A549 (cell line): Measurements from ENCODE around the gene ACTR1B. TPM values are rescaled to one million over a fixed set of nuclear protein-coding genes. Genes with fewer than 3 reads are reported as not detected.

Experiments used
- ATAC-seq, 2 experiments: fragments of 200-7000 bp in 1 of 2; fragments of >200 bp in 1 of 2; cut with Nextera tagmentation in 1 of 2; cut with Tn5 transposase in 1 of 2; 3 replicates each; pipeline versions ENCODE4 v1.8.0 to v1.9.1; 2018 to 2020; ENCODE audit warnings: mild to moderate bottlenecking in 1 of 2, moderate library complexity in 1 of 2
- CTCF ChIA-PET: fragments of 300-600 bp; sonication (Branson Sonifier 250); formaldehyde crosslinking; extraction: SDS; loops from one replicate; lab custom pipeline; 2021; ENCODE audit warnings: antibody characterized with exemption, inconsistent platforms; lab: Yijun Ruan, JAX
- POLR2A ChIA-PET: fragments of 350-600 bp; formaldehyde crosslinking; extraction: SDS; loops from one replicate; lab custom pipeline; 2021; ENCODE audit warnings: antibody characterized with exemption, inconsistent platforms; lab: Yijun Ruan, JAX
- DNase-seq, 2 experiments: peaks; one replicate each; pipeline versions ENCODE4 v3.0.0 to v3.0.0-alpha.2; 2011 to 2016; ENCODE audit warnings: low read depth in 1 of 2, low spot score in 1 of 2
- FAIRE-seq: peaks from 2 replicates; lab custom pipeline; 2011; peaks lifted over from hg19 to GRCh38; lab: Jason Lieb, UNC
- H3K27ac ChIP-seq, 2 experiments: fragments of >200 bp; sonication (Bioruptor Twin); formaldehyde crosslinking; 3 replicates each; pipeline ENCODE4 v1.5.1; 2016 to 2017
- H3K4me1 ChIP-seq: fragments of >200 bp; sonication (Bioruptor Twin); formaldehyde crosslinking; 3 replicates; pipeline ENCODE4 v1.6.1; 2016
- H3K4me2 ChIP-seq: fragments of >200 bp; sonication (Bioruptor Twin); formaldehyde crosslinking; 3 replicates; pipeline ENCODE4 v1.6.1; 2016
- H3K4me3 ChIP-seq: fragments of >200 bp; sonication (Bioruptor Twin); formaldehyde crosslinking; 3 replicates; pipeline ENCODE4 v1.5.1; 2016
- H3K9me3 ChIP-seq: fragments of >200 bp; sonication (Bioruptor Twin); formaldehyde crosslinking; 3 replicates; pipeline ENCODE4 v1.6.1; 2016
- CBX8 ChIP-seq: fragments of 200-600 bp; sonication (generic); IDR thresholded peaks from 2 replicates; pipeline ENCODE4 v1.6.1; 2016
- CHD4 ChIP-seq: fragments of 200-600 bp; sonication (generic); IDR thresholded peaks from 2 replicates; pipeline ENCODE4 v1.6.1; 2016; ENCODE audit warnings: antibody characterized with exemption, mild to moderate bottlenecking, borderline replicate concordance
- EHF ChIP-seq: fragments of 250-450 bp; sonication (Bioruptor Pico); IDR thresholded peaks from 2 replicates; pipeline ENCODE4 v1.5.0; 2020; ENCODE audit warnings: mild to moderate bottlenecking
- EP300 ChIP-seq, 2 experiments: fragments of >200 bp; sonication (Bioruptor Twin); formaldehyde crosslinking; IDR thresholded peaks; 2 replicates in 1 of 2; 3 replicates in 1 of 2; pipeline ENCODE4 v1.6.1; 2016 to 2017
- FOSL2 ChIP-seq, 2 experiments: fragments of 450-650 bp in 1 of 2; fragments of >200 bp in 1 of 2; sonication (Bioruptor Twin) in 1 of 2; formaldehyde crosslinking; IDR thresholded peaks; 2 replicates each; pipeline versions ENCODE4 v1.5.0 to v1.6.1; 2016 to 2020; ENCODE audit warnings: mild to moderate bottlenecking in 1 of 2, moderate library complexity in 1 of 2
- HDAC2 ChIP-seq: fragments of 200-600 bp; sonication (generic); IDR thresholded peaks from 2 replicates; pipeline ENCODE4 v1.6.1; 2016
- HMGXB4 ChIP-seq: fragments of 250-450 bp; sonication (Bioruptor Pico); IDR thresholded peaks from 2 replicates; pipeline ENCODE4 v1.5.0; 2021; ENCODE audit warnings: mild to moderate bottlenecking, moderate library complexity, borderline replicate concordance
- HOXB5 ChIP-seq: fragments of 250-450 bp; sonication (Bioruptor Pico); IDR thresholded peaks from 2 replicates; pipeline ENCODE4 v1.5.0; 2020; ENCODE audit warnings: mild to moderate bottlenecking, moderate library complexity
- JUNB ChIP-seq: fragments of >200 bp; sonication (Bioruptor Twin); formaldehyde crosslinking; IDR thresholded peaks from 2 replicates; pipeline ENCODE4 v1.6.1; 2016
- MAFK ChIP-seq: fragments of 450-650 bp; IDR thresholded peaks from 2 replicates; pipeline ENCODE4 v1.6.1; 2014; ENCODE audit not compliant: partially characterized antibody
- MAZ ChIP-seq: fragments of 150-350 bp; IDR thresholded peaks from 2 replicates; pipeline ENCODE4 v1.6.1; 2014; ENCODE audit warnings: antibody characterized with exemption, low read depth, low read length, borderline replicate concordance
- NFE2L2 ChIP-seq: fragments of 150-350 bp; conservative IDR thresholded peaks from 2 replicates; pipeline ENCODE4 v1.6.1; 2014; ENCODE audit warnings: low read length
- NR3C1 ChIP-seq: fragments of >200 bp; sonication (Bioruptor Twin); formaldehyde crosslinking; IDR thresholded peaks from 3 replicates; pipeline ENCODE4 v1.6.1; 2017
- RAD21 ChIP-seq, 2 experiments: fragments of >200 bp in 1 of 2; sonication (Bioruptor Twin) in 1 of 2; formaldehyde crosslinking in 1 of 2; IDR thresholded peaks in 1 of 2; conservative IDR thresholded peaks in 1 of 2; 2 replicates in 1 of 2; 3 replicates in 1 of 2; pipeline ENCODE4 v1.6.1; 2012 to 2018; ENCODE audit warnings: inconsistent platforms in 1 of 2
- REST ChIP-seq: fragments of 200-600 bp; sonication (generic); IDR thresholded peaks from 2 replicates; pipeline ENCODE4 v1.6.1; 2016; ENCODE audit warnings: antibody characterized with exemption, mild to moderate bottlenecking, moderate library complexity
- RNF2 ChIP-seq: fragments of 200-600 bp; sonication (generic); IDR thresholded peaks from 2 replicates; pipeline ENCODE4 v1.6.1; 2016; ENCODE audit warnings: low read depth, mild to moderate bottlenecking, antibody characterized with exemption, moderate library complexity, borderline replicate concordance
- TFCP2L1 ChIP-seq: fragments of 250-450 bp; sonication (Bioruptor Pico); IDR thresholded peaks from 2 replicates; pipeline ENCODE4 v1.5.0; 2021; ENCODE audit warnings: mild to moderate bottlenecking
- TP53 ChIP-seq: fragments of 250-450 bp; sonication (Bioruptor Pico); IDR thresholded peaks from 2 replicates; pipeline ENCODE4 v1.5.0; 2021; ENCODE audit warnings: mild to moderate bottlenecking, moderate library complexity
- WGBS: methylation state at CpG from one replicate; pipeline ENCODE4 v1.1.6; 2017; ENCODE audit errors: missing lambda C conversion rate; 5-methylcytosine and 5-hydroxymethylcytosine counted together
- polyA plus RNA-seq, 4 experiments: library from polyadenylated mRNA; depleted of rRNA in 3 of 4; stranded (reverse); fragments of >200 nt; fragmentation: RNase III in 1 of 4; extraction: RNeasy Plus Mini Kit Qiagen cat#74134 plus additional on column Dnase treatment in 1 of 4; gene quantifications; 2 replicates in 3 of 4; 3 replicates in 1 of 4; pipeline ENCODE4 v1.2.3, GENCODE V29; 2011 to 2017
- TF ChIP-seq, protein P1 (sequence below): IDR thresholded peaks from 2 replicates; pipeline ENCODE4 v1.6.1; 2012; ENCODE audit warnings: low read depth, borderline replicate concordance
- TF ChIP-seq, protein P2 (sequence below): fragments of 250-450 bp; sonication (Bioruptor Pico); IDR thresholded peaks from 2 replicates; pipeline ENCODE4 v1.5.0; 2020; ENCODE audit warnings: low read depth, mild to moderate bottlenecking, moderate library complexity

Gene ACTR1B
- polyA plus RNA-seq, 2 of the 4 experiments (the other 2 are of a cell fraction): 24.7 to 37.6 TPM

- WGBS: 92% methylated on average over 1 of the region's 1 CpG
- POLR2A ChIA-PET: interaction anchor here (1.5 kb wide), 1 partner anchor 10 kb away, joined by 5 read pairs; the partner anchor contains the start of gene ACTR1B
Measured at GRCh38 chr2:97653874-97654273, 10.0 kb downstream of the ACTR1B start.

DNA sequence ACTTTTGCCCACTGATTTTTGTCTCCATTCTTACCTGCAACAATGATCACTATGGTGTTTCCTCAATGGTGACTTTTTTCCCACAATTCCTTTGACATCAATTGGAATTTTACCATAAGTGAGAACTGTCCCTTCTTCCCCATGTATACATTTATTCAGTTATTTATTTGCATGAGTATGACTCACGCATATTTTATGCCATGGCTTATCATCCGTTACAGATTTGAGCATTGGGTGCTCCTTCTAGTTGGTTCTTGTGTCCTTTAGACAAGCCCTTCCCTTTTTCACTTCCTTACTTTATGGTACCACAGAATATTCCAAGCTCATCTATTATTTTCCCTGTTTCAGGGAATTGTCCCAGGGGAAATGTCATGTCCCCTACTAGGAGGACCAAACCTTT lies 10.4 kb downstream of the ACTR1B start:
- no peak for TF ChIP-seq EHF (CRISPR knock-in tag)
- TF ChIP-seq CBX8: no peak
- no peak for TF ChIP-seq HOXB5 (CRISPR knock-in tag)
- no peak for TF ChIP-seq FOSL2 (IDR thresholded peaks at IDR 0.05)
- no peak for TF ChIP-seq FOSL2 (CRISPR knock-in tag; IDR thresholded peaks at IDR 0.05)
- TF ChIP-seq, protein P1, sequence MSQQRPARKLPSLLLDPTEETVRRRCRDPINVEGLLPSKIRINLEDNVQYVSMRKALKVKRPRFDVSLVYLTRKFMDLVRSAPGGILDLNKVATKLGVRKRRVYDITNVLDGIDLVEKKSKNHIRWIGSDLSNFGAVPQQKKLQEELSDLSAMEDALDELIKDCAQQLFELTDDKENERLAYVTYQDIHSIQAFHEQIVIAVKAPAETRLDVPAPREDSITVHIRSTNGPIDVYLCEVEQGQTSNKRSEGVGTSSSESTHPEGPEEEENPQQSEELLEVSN: no peak
- TF ChIP-seq MAZ: no peak
- no peak for TF ChIP-seq JUNB
- no peak for TF ChIP-seq MAFK
- FAIRE-seq (no peak), DNase-seq (no peak), ATAC-seq (no peak)
- Histone ChIP-seq H3K4me2 (no peak overlapping the region), H3K9me3 (peaks cover 15% of the 10 kb centered on the region), H3K27ac (no peak overlapping the region), H3K4me1 (no peaks in the 10 kb centered on the region), H3K4me3 (no peak overlapping the region)
- ChIA-PET POLR2A (interaction anchor here (1.5 kb wide), 1 partner anchor 10 kb away, joined by 5 read pairs; the partner anchor contains the start of gene ACTR1B), CTCF (interaction anchor here (1.3 to 1.8 kb wide), 3 partner anchors 9 to 63 kb away, joined by 4 to 6 read pairs (median 4); partner anchors contain the start of gene ACTR1B)
- WGBS: 92% methylated on average over 2 of the region's 2 CpGs

More at GRCh38 chr2:97653874-97654273, 10.0 kb downstream of the ACTR1B start:
- ATAC-seq: no peak
- Histone ChIP-seq H3K9me3 (peaks cover 15% of the 10 kb centered on the region), H3K4me1 (no peaks in the 10 kb centered on the region), H3K4me2 (no peak overlapping the region), H3K4me3 (no peak overlapping the region), H3K27ac (no peak overlapping the region)
- TF ChIP-seq CHD4 (no peak), TFCP2L1 (CRISPR knock-in tag) (no peak), NFE2L2 (no peak), RNF2 (no peak), RAD21 (conservative IDR thresholded peaks at IDR 0.05 in 1 of 2, IDR thresholded peaks at IDR 0.05 in 1 of 2) (no peak), EP300 (IDR thresholded peaks at IDR 0.05) (no peak), HDAC2 (no peak), HMGXB4 (CRISPR knock-in tag) (no peak), TP53 (CRISPR knock-in tag) (no peak), REST (no peak), NR3C1 (no peak), JUNB (no peak)
- TF ChIP-seq, protein P1: no peak
- TF ChIP-seq, protein P2, sequence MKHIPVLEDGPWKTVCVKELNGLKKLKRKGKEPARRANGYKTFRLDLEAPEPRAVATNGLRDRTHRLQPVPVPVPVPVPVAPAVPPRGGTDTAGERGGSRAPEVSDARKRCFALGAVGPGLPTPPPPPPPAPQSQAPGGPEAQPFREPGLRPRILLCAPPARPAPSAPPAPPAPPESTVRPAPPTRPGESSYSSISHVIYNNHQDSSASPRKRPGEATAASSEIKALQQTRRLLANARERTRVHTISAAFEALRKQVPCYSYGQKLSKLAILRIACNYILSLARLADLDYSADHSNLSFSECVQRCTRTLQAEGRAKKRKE: no peak
- CTCF ChIA-PET: interaction anchor here (1.0 to 1.8 kb wide), 4 partner anchors 9 to 63 kb away, joined by 4 to 6 read pairs (median 4); partner anchors contain the start of gene ACTR1B
- DNase-seq: no peak
- FAIRE-seq: no peak
